OCI-LY7 (cell line): ENCODE measurements around the gene IFITM5. TPM values are rescaled to one million over a fixed set of nuclear protein-coding genes. Genes with fewer than 3 reads are reported as not detected.

Source experiments
- Bru-seq: library from RNA; stranded (reverse); fragments of 400-500 nt; gene quantifications from one replicate; lab custom pipeline; 2021; lab: Mats Ljungman, UMichigan
- BruChase-seq, 2 experiments: library from RNA; stranded (reverse); fragments of 400-500 nt; gene quantifications; one replicate each; lab custom pipeline; 2021; lab: Mats Ljungman, UMichigan
- BruUV-seq: library from RNA; stranded (reverse); fragments of 400-500 nt; replicated peaks from 2 replicates; lab custom pipeline; 2021; lab: Mats Ljungman, UMichigan
- CTCF ChIA-PET: fragments of 300-600 bp; sonication (Branson Sonifier 250); formaldehyde crosslinking; loops from one replicate; lab custom pipeline; 2022; ENCODE audit warnings: antibody characterized with exemption; ENCODE audit not compliant: unreplicated experiment; lab: Charles Lee
- POLR2A ChIA-PET: fragments of 300-600 bp; sonication (Branson Sonifier 250); formaldehyde crosslinking; loops from one replicate; lab custom pipeline; 2022; ENCODE audit warnings: antibody characterized with exemption; lab: Charles Lee
- DNase-seq: peaks from one replicate; pipeline ENCODE4 v3.0.0-alpha.2; 2015; ENCODE audit warnings: low spot score
- H2AFZ ChIP-seq: fragments of 200-600 bp; sonication (generic), shearing (Covaris generic); 2 replicates; pipeline ENCODE4 v1.6.1; 2014; ENCODE audit warnings: mild to moderate bottlenecking, antibody characterized with exemption, low read length, moderate library complexity
- H3K27ac ChIP-seq: fragments of 200-600 bp; sonication (generic); 2 replicates; pipeline ENCODE4 v1.5.1; 2014; ENCODE audit warnings: mixed run types, low read depth, mild to moderate bottlenecking, moderate library complexity, low read length, inconsistent platforms; ENCODE audit not compliant: poor library complexity, severe bottlenecking
- H3K36me3 ChIP-seq: fragments of 200-600 bp; sonication (generic); 2 replicates; pipeline ENCODE4 v1.6.1; 2014; ENCODE audit warnings: mild to moderate bottlenecking, antibody characterized with exemption, low read length, moderate library complexity, mixed read lengths; ENCODE audit not compliant: insufficient read depth
- H3K4me1 ChIP-seq: fragments of 200-600 bp; sonication (generic); 2 replicates; pipeline ENCODE4 v1.5.1; 2014; ENCODE audit warnings: mild to moderate bottlenecking, low read length; ENCODE audit not compliant: insufficient read depth, poor library complexity, severe bottlenecking
- H3K4me2 ChIP-seq: fragments of 200-600 bp; sonication (generic); 2 replicates; pipeline ENCODE4 v1.6.1; 2014; ENCODE audit warnings: mild to moderate bottlenecking, low read length
- H3K4me3 ChIP-seq: fragments of 200-600 bp; sonication (generic); 2 replicates; pipeline ENCODE4 v1.5.1; 2014; ENCODE audit warnings: mild to moderate bottlenecking, low read depth, low read length; ENCODE audit not compliant: poor library complexity, severe bottlenecking
- H3K79me2 ChIP-seq: fragments of 200-600 bp; sonication (generic); 2 replicates; pipeline ENCODE4 v1.6.1; 2016; ENCODE audit warnings: low read depth, mild to moderate bottlenecking, low read length, moderate library complexity, mixed read lengths; ENCODE audit not compliant: insufficient read depth
- H3K9me2 ChIP-seq: fragments of 200-600 bp; sonication (generic); 2 replicates; pipeline ENCODE4 v1.6.1; 2016; ENCODE audit warnings: mild to moderate bottlenecking, low read length, mixed read lengths; ENCODE audit not compliant: insufficient read depth
- H3K9me3 ChIP-seq: fragments of 200-600 bp; sonication (generic); 2 replicates; pipeline ENCODE4 v1.6.1; 2014; ENCODE audit warnings: mild to moderate bottlenecking, mixed run types, low read length, mixed read lengths
- H4K20me1 ChIP-seq: fragments of 200-600 bp; sonication (generic); 2 replicates; pipeline ENCODE4 v1.6.1; 2014; ENCODE audit warnings: mild to moderate bottlenecking, antibody characterized with exemption, low read length, moderate library complexity, mixed read lengths; ENCODE audit not compliant: insufficient read depth
- CTCF ChIP-seq: fragments of 200-600 bp; sonication (generic); conservative IDR thresholded peaks from 2 replicates; pipeline ENCODE4 v1.5.1; 2014; ENCODE audit warnings: mild to moderate bottlenecking, antibody characterized with exemption, low read length, moderate library complexity, mixed read lengths
- EZH2phosphoT487 ChIP-seq: fragments of 200-600 bp; sonication (generic); IDR thresholded peaks from 2 replicates; pipeline ENCODE4 v1.6.1; 2018; ENCODE audit warnings: low read depth, borderline replicate concordance, mild to moderate bottlenecking, mixed run types, antibody characterized with exemption, low read length, moderate library complexity, mixed read lengths
- intact Hi-C: fragments of 100-400 bp; cut with micrococcal nuclease; formaldehyde crosslinking; loops from one replicate; pipeline ENCODE4 v1.10.0; 2022; ENCODE audit not compliant: unreplicated experiment
- long read RNA-seq: library from polyadenylated mRNA; stranded (forward); transcript quantifications from one replicate; pipeline ENCODE4 v2.0.0, GENCODE V29; 2022
- total RNA-seq, 2 experiments: library from RNA; depleted of rRNA in 1 of 2; stranded (reverse); fragments of >200 nt in 1 of 2; shearing (Covaris generic) in 1 of 2; gene quantifications; 2 replicates each; pipeline ENCODE4 v1.2.3, GENCODE V29; 2014 to 2022

Gene IFITM5
- total RNA-seq (2014; rRNA removed; shearing (Covaris generic)) (not detected in 2 replicates), total RNA-seq (2022) (not detected in 2 replicates), Bru-seq, nascent RNA (not detected), BruChase-seq, experiment 1, labeled RNA remaining after a 6-hour chase (not detected), BruChase-seq, experiment 2, labeled RNA remaining after a 2-hour chase (not detected)
- long read RNA-seq, result 0 reads

GRCh38 chr11:299081-299891 lies at the start of gene IFITM5:
Gene IFITM5, minus strand, starts transcription at chr11:299526. Its CDS starts 36 bp downstream, at chr11:299490.
- Histone ChIP-seq H3K27ac (no peak within 1 kb of the TSS), H3K4me3 (no peak within 1 kb of the TSS), H3K4me1 (peaks cover 9% of the 10 kb centered on the region), H3K79me2 (no peaks in the 10 kb centered on the region), H3K4me2 (no peak within 1 kb of the TSS), H3K9me3 (no peaks in the 10 kb centered on the region), H3K9me2 (no peaks in the 10 kb centered on the region), H3K36me3 (no peaks in the 10 kb centered on the region), H4K20me1 (no peaks in the 10 kb centered on the region), H2AFZ (no peak within 1 kb of the TSS)
- intact Hi-C loops, result no loop called here
- no peak for DNase-seq
- CTCF ChIA-PET, result no interaction called here
- no TSS peak for BruUV-seq
- POLR2A ChIA-PET, result interaction anchor here (0.5 kb wide), 1 partner anchor 16 kb away, joined by 4 read pairs; no protein-coding TSS in a partner anchor
- TF ChIP-seq CTCF (no peak), EZH2phosphoT487 (no peak)

GRCh38 chr11:346529-346928 lies 47.2 kb upstream of the IFITM5 start:
- Histone ChIP-seq H3K36me3 (no peaks in the 10 kb centered on the region), H4K20me1 (no peaks in the 10 kb centered on the region), H2AFZ (no peak overlapping the region), H3K4me3 (no peak overlapping the region), H3K4me2 (no peak overlapping the region), H3K27ac (no peak overlapping the region), H3K9me3 (no peaks in the 10 kb centered on the region), H3K4me1 (peaks cover 54% of the 10 kb centered on the region), H3K79me2 (no peaks in the 10 kb centered on the region), H3K9me2 (no peaks in the 10 kb centered on the region)
- DNase-seq, result no peak
- POLR2A ChIA-PET, result interaction anchor here (2.9 to 3.0 kb wide), 2 partner anchors 17 kb away, joined by 19 to 20 read pairs; no protein-coding TSS in a partner anchor
- no TSS peak for BruUV-seq
- CTCF ChIA-PET, result no interaction called here
- intact Hi-C loops, result loop anchor here (10.0 kb wide), 1 partner anchor 1178 kb away; no protein-coding TSS in a partner anchor
- TF ChIP-seq EZH2phosphoT487 (no peak), CTCF (no peak)
